Keratinocyte (primary cell): ENCODE data around the gene IL1RAP. TPM values are rescaled to one million over a fixed set of nuclear protein-coding genes. Genes with fewer than 3 reads are reported as not detected.

Experiments
- DNase-seq: peaks from one replicate; pipeline ENCODE4 v3.0.0-alpha.2; 2011; ENCODE audit warnings: low read depth, missing footprints, low spot score
- FAIRE-seq: peaks from 2 replicates; lab custom pipeline; 2011; peaks lifted over from hg19 to GRCh38; lab: Jason Lieb, UNC
- H2AFZ ChIP-seq: 2 replicates; pipeline ENCODE4 v1.6.0; 2012; ENCODE audit warnings: low read length, control low read depth, inconsistent platforms; ENCODE audit not compliant: control insufficient read depth
- H3K27ac ChIP-seq: 2 replicates; pipeline ENCODE4 v1.5.1; 2011; ENCODE audit warnings: low read length; ENCODE audit not compliant: control insufficient read depth, insufficient read depth
- H3K27me3 ChIP-seq: 3 replicates; pipeline ENCODE4 v1.6.0; 2011; ENCODE audit warnings: low read length; ENCODE audit not compliant: control insufficient read depth, insufficient read depth; ENCODE audit errors: extremely low read depth
- H3K36me3 ChIP-seq, 2 experiments: 2 replicates in 1 of 2; 3 replicates in 1 of 2; pipeline ENCODE4 v1.5.1; 2011; ENCODE audit warnings: low read length in 2 of 2, mild to moderate bottlenecking in 1 of 2; ENCODE audit not compliant: control insufficient read depth in 2 of 2, insufficient read depth in 2 of 2; ENCODE audit errors: extremely low read depth in 1 of 2
- H3K4me1 ChIP-seq: 3 replicates; pipeline ENCODE4 v1.5.1; 2011; ENCODE audit warnings: low read length; ENCODE audit not compliant: control insufficient read depth, insufficient read depth; ENCODE audit errors: extremely low read depth
- H3K4me2 ChIP-seq: 3 replicates; pipeline ENCODE4 v1.6.0; 2011; ENCODE audit warnings: low read depth, low read length; ENCODE audit not compliant: control insufficient read depth, insufficient read depth; ENCODE audit errors: extremely low read depth
- H3K4me3 ChIP-seq, 3 experiments: fragments of 200-600 bp in 1 of 3; sonication (generic) in 1 of 3; 2 replicates in 2 of 3; 3 replicates in 1 of 3; pipeline ENCODE4 v1.5.1; 2011 to 2016; ENCODE audit warnings: low read length in 3 of 3, mild to moderate bottlenecking in 3 of 3, control low read depth in 2 of 3, inconsistent platforms in 1 of 3, low read depth in 1 of 3, mixed read lengths in 1 of 3, mixed run types in 1 of 3, moderate library complexity in 1 of 3; ENCODE audit not compliant: control insufficient read depth in 2 of 3, insufficient read depth in 2 of 3; ENCODE audit errors: extremely low read depth in 1 of 3
- H3K79me2 ChIP-seq: 2 replicates; pipeline ENCODE4 v1.6.0; 2012; ENCODE audit warnings: low read length; ENCODE audit not compliant: control insufficient read depth, insufficient read depth
- H3K9ac ChIP-seq: 3 replicates; pipeline ENCODE4 v1.6.0; 2011; ENCODE audit warnings: low read length; ENCODE audit not compliant: control insufficient read depth, insufficient read depth; ENCODE audit errors: extremely low read depth
- H3K9me1 ChIP-seq: 3 replicates; pipeline ENCODE4 v1.6.0; 2011; ENCODE audit warnings: low read length; ENCODE audit not compliant: control insufficient read depth, insufficient read depth; ENCODE audit errors: extremely low read depth
- H3K9me3 ChIP-seq: 2 replicates; pipeline ENCODE4 v1.5.1; 2012; ENCODE audit warnings: low read depth, low read length; ENCODE audit not compliant: control insufficient read depth
- H4K20me1 ChIP-seq: 3 replicates; pipeline ENCODE4 v1.6.0; 2011; ENCODE audit warnings: low read length; ENCODE audit not compliant: control insufficient read depth, insufficient read depth; ENCODE audit errors: extremely low read depth
- CTCF ChIP-seq, 3 experiments: IDR thresholded peaks in 1 of 3; conservative IDR thresholded peaks in 1 of 3; optimal IDR thresholded peaks in 1 of 3; 2 replicates in 2 of 3; 3 replicates in 1 of 3; pipeline versions ENCODE3 to v1.5.1; 2011; ENCODE audit warnings: low read length in 3 of 3, mild to moderate bottlenecking in 3 of 3, moderate library complexity in 2 of 3, control low read depth in 1 of 3, inconsistent platforms in 1 of 3; ENCODE audit not compliant: insufficient read depth in 2 of 3; ENCODE audit errors: extremely low read depth in 1 of 3
- EZH2 ChIP-seq: IDR thresholded peaks from one replicate; pipeline ENCODE4 v1.6.1; 2012; ENCODE audit warnings: inconsistent platforms, mild to moderate bottlenecking, low read length, moderate library complexity
- dilution Hi-C: fragments of 300-500 bp; cut with MboI; formaldehyde crosslinking; loops from one replicate; pipeline ENCODE4 v1.7.0; 2020; ENCODE audit warnings: low sequenced_read_pairs; ENCODE audit not compliant: extremely low pct_ligation_motif_present
- polyA plus RNA-seq, 5 experiments: library from polyadenylated mRNA; depleted of rRNA in 3 of 5; stranded (reverse) in 3 of 5; stranded (forward) in 1 of 5; unstranded in 1 of 5; fragments of >200 nt; gene quantifications; 1 replicate in 1 of 5; 2 replicates in 3 of 5; 3 replicates in 1 of 5; pipeline versions ENCODE4 v1.2.1 to v1.2.3, GENCODE V29; 2011 to 2012; ENCODE audit warnings: missing spikeins in 2 of 5, low read depth in 1 of 5, low replicate concordance in 1 of 5

Gene IL1RAP
- polyA plus RNA-seq, 1 donor (not counting 4 experiments of a cell fraction or from before 2014, with no cell fraction given), result 69.7 TPM

- Histone ChIP-seq H3K79me2 (peaks cover 26% of the 10 kb centered on the region), H3K36me3 (peaks cover 4 to 7% of the 10 kb centered on the region in 2 experiments), H3K9me3 (no peaks in the 10 kb centered on the region), H4K20me1 (no peaks in the 10 kb centered on the region), H3K4me2 (no peak overlapping the region), H3K4me3 (no peak overlapping the region), H2AFZ (no peak overlapping the region), H3K9ac (no peak overlapping the region), H3K27ac (no peak overlapping the region), H3K4me1 (peaks cover 8% of the 10 kb centered on the region), H3K9me1 (no peaks in the 10 kb centered on the region), H3K27me3 (no peaks in the 10 kb centered on the region)
- dilution Hi-C loops, result no loop called here
- DNase-seq, result no peak
- peak; percentile 55 for FAIRE-seq
- TF ChIP-seq CTCF (optimal IDR thresholded peaks at IDR 0.05 in 1 of 3, IDR thresholded peaks at IDR 0.05 in 1 of 3, conservative IDR thresholded peaks at IDR 0.05 in 1 of 3; ENCODE audit: extremely low read depth in 1 of 3, insufficient read depth in 2 of 3, low read length in 3 of 3) (no peak), EZH2 (no peak)
These were observed 60.6 kb downstream of the IL1RAP start for GRCh38 chr3:190574473-190574872.

GRCh38 chr3:190575437-190576185 is 61.7 kb downstream of the IL1RAP start:
- dilution Hi-C loops, result no loop called here
- no peaks in the 10 kb centered on the region for H3K27me3 ChIP-seq
- no peak for FAIRE-seq
- no peaks in the 10 kb centered on the region for H4K20me1 ChIP-seq
- DNase-seq, result no peak
- peaks cover 4 to 10% of the 10 kb centered on the region in 2 experiments for H3K36me3 ChIP-seq
- no peak overlapping the region for H3K9ac ChIP-seq
- no peaks in the 10 kb centered on the region for H3K9me3 ChIP-seq
- H3K79me2 ChIP-seq, result peaks cover 26% of the 10 kb centered on the region
- H2AFZ ChIP-seq, result no peak overlapping the region
- no peaks in the 10 kb centered on the region for H3K9me1 ChIP-seq
- H3K4me2 ChIP-seq, result no peak overlapping the region
- H3K4me1 ChIP-seq, result peaks cover 10% of the 10 kb centered on the region
- H3K4me3 ChIP-seq, result no peak overlapping the region
- TF ChIP-seq CTCF (optimal IDR thresholded peaks at IDR 0.05 in 1 of 3, IDR thresholded peaks at IDR 0.05 in 1 of 3, conservative IDR thresholded peaks at IDR 0.05 in 1 of 3; ENCODE audit: extremely low read depth in 1 of 3, insufficient read depth in 2 of 3, low read length in 3 of 3), result no peak
- TF ChIP-seq EZH2, result no peak
- H3K27ac ChIP-seq, result no peak overlapping the region
